GM23248 (cell line): Measurements from ENCODE around the gene NOS1AP.

Experiments used
- EZH2 ChIP-seq: fragments of 200-600 bp; sonication (generic); IDR thresholded peaks from 2 replicates; pipeline ENCODE4 v1.6.1; 2018; ENCODE audit warnings: antibody characterized with exemption, mild to moderate bottlenecking; ENCODE audit not compliant: insufficient read depth, poor library complexity, severe bottlenecking
- EZH2phosphoT487 ChIP-seq: fragments of 200-600 bp; sonication (generic); IDR thresholded peaks from 2 replicates; pipeline ENCODE4 v1.6.1; 2018; ENCODE audit warnings: antibody characterized with exemption, moderate library complexity, mild to moderate bottlenecking, low read depth; ENCODE audit not compliant: insufficient read depth

- no peak for TF ChIP-seq EZH2
- no peak for TF ChIP-seq EZH2phosphoT487
Observed at GRCh38 chr1:162373541-162374260, 304.2 kb downstream of the NOS1AP start.
